ENCODE results near the gene COQ10A. TPM values are rescaled to one million over a fixed set of nuclear protein-coding genes. Genes with fewer than 3 reads are reported as not detected.
A peak's percentile ranks its signal among the peaks of the same experiment; 100 is the strongest.

Gene COQ10A
- total and polyA plus RNA-seq, 2 of the 13 experiments (the other 11 are each of a cell fraction or from before 2014, with no cell fraction given), result 21.0 to 37.3 TPM

GRCh38 chr12:56224102-56224701 is 42.5 kb upstream of the COQ10A start, which contains the start of gene NABP2 (continued):
- peak; percentile 90 for TF ChIP-seq GMEB1 (CRISPR knock-in tag; IDR thresholded peaks at IDR 0.05; ENCODE audit: borderline replicate concordance)
- 0 out of 2 replicates have a peak, but pooled peaks have one; percentile 42 for TF ChIP-seq ZBTB2 (CRISPR knock-in tag; IDR thresholded peaks at IDR 0.05; ENCODE audit: low read depth)
- TF ChIP-seq ZFP82 (CRISPR knock-in tag; IDR thresholded peaks at IDR 0.05; ENCODE audit: borderline replicate concordance), result 0 out of 2 replicates have a peak, but pooled peaks have one; percentile 38
- TF ChIP-seq IKZF5 (CRISPR knock-in tag; IDR thresholded peaks at IDR 0.05), result peak; percentile 69
- peak; percentile 94 for TF ChIP-seq ZNF687 (CRISPR knock-in tag; IDR thresholded peaks at IDR 0.05)
- peak; percentile 70; the same call in 1 of the 2 replicates for TF ChIP-seq HOXA5 (CRISPR knock-in tag; IDR thresholded peaks at IDR 0.05)
- no peak for TF ChIP-seq ZBTB39 (CRISPR knock-in tag; IDR thresholded peaks at IDR 0.05)
- TF ChIP-seq CREM (IDR thresholded peaks at IDR 0.05), result peak; percentile 14; the same call in 1 of the 2 replicates
- TF ChIP-seq CREM (CRISPR knock-in tag; IDR thresholded peaks at IDR 0.05), result no peak
- TF ChIP-seq ZNF670 (CRISPR knock-in tag; IDR thresholded peaks at IDR 0.05; ENCODE audit: borderline replicate concordance), result 0 out of 2 replicates have a peak, but pooled peaks have one; percentile 23
- TF ChIP-seq IRF9 (CRISPR knock-in tag; IDR thresholded peaks at IDR 0.05; ENCODE audit: borderline replicate concordance), result 0 out of 2 replicates have a peak, but pooled peaks have one; percentile 56
- TF ChIP-seq ZKSCAN5 (CRISPR knock-in tag; IDR thresholded peaks at IDR 0.05), result no peak
- peak; percentile 91 for TF ChIP-seq RFXAP (CRISPR knock-in tag; IDR thresholded peaks at IDR 0.05; ENCODE audit: borderline replicate concordance)
- peak; percentile 91 for TF ChIP-seq ZNF205 (CRISPR knock-in tag; IDR thresholded peaks at IDR 0.05)
- TF ChIP-seq KLF6 (CRISPR knock-in tag; IDR thresholded peaks at IDR 0.05), result 0 out of 2 replicates have a peak, but pooled peaks have one; percentile 31
- no peak for TF ChIP-seq DPF2 (CRISPR knock-in tag; IDR thresholded peaks at IDR 0.05; ENCODE audit: borderline replicate concordance, low read depth)
- 0 out of 2 replicates have a peak, but pooled peaks have one; percentile 28 for TF ChIP-seq ZNF747 (CRISPR knock-in tag; IDR thresholded peaks at IDR 0.05; ENCODE audit: borderline replicate concordance)

Data from HepG2 (cell line).